ENCODE results near the gene RAB27A.

Gene RAB27A

GRCh38 chr15:55204464-55204863 lies 85.1 kb downstream of the RAB27A start:
- no peak overlapping the region for H3K4me3 ChIP-seq (ENCODE audit: control insufficient read depth, low read depth, low read length)
- DNase-seq (ENCODE audit: low read depth), result no peak
- TF ChIP-seq, protein P1, sequence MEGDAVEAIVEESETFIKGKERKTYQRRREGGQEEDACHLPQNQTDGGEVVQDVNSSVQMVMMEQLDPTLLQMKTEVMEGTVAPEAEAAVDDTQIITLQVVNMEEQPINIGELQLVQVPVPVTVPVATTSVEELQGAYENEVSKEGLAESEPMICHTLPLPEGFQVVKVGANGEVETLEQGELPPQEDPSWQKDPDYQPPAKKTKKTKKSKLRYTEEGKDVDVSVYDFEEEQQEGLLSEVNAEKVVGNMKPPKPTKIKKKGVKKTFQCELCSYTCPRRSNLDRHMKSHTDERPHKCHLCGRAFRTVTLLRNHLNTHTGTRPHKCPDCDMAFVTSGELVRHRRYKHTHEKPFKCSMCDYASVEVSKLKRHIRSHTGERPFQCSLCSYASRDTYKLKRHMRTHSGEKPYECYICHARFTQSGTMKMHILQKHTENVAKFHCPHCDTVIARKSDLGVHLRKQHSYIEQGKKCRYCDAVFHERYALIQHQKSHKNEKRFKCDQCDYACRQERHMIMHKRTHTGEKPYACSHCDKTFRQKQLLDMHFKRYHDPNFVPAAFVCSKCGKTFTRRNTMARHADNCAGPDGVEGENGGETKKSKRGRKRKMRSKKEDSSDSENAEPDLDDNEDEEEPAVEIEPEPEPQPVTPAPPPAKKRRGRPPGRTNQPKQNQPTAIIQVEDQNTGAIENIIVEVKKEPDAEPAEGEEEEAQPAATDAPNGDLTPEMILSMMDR (conservative IDR thresholded peaks at IDR 0.05; ENCODE audit: control insufficient read depth, insufficient read depth, low read depth, low read length), result no peak

DNA sequence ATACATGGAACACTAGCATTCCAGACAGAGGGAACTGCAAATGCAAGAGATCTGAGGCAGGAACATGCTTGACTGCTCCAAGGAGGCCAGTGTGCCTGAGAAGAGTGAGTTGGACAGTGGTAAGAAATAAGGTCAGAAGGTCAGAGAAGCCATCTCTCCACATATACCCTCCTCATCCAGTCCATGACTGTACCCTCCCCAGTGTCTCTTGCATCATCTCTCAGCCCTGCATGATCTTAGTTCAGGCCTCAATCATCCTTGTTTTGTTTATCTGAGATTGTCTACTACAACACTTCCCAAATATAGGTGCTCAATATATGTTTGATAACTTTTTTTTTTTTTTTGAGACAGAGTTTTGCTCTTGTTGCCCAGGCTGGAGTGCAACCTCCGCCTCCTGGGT lies 87.4 kb downstream of the RAB27A start:
- H3K4me3 ChIP-seq (ENCODE audit: control insufficient read depth, low read depth, low read length), result no peak overlapping the region
- no peak for DNase-seq (ENCODE audit: low read depth)
- TF ChIP-seq, protein P1 (conservative IDR thresholded peaks at IDR 0.05; ENCODE audit: control insufficient read depth, insufficient read depth, low read depth, low read length), result no peak

DNA sequence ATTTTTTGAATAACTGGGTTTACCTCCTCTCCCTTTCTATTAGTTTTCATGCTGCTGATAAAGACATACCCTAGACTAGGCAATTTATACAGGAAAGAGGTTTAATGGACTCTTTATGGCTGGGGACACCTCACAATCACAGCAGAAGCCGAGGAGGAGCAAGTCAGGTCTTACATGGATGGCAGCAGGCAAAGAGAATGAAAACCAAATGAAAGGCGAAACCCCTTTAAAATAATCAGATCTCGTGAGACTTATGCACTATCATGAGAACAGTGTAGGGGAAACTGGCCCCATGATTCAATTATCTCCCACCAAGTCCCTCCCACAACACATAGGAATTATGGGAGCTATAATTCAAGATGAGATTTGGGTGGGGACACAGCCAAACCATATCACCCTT lies 90.9 kb downstream of the RAB27A start:
- no peak overlapping the region for H3K4me3 ChIP-seq (ENCODE audit: control insufficient read depth, low read depth, low read length)
- TF ChIP-seq, protein P1 (conservative IDR thresholded peaks at IDR 0.05; ENCODE audit: control insufficient read depth, insufficient read depth, low read depth, low read length), result no peak
- no peak for DNase-seq (ENCODE audit: low read depth)

DNA sequence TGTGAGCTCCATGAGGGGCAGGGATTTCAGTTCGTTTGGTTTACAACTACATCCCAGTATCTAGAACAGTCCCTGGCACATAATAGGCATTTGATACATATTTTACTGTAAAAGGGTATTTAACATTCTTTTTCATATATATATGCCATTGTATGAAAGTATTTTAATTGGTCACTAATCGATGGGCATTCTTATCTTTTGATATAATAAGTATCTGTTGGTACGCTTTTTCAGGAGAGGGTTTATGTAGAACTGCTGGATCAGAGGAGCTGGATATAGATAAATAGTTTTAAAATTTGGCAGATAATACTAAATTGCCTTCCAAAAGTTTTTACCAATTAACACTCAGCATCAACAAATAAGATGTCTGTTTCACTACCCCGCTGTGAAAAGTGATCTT lies 91.9 kb downstream of the RAB27A start:
- peak overlapping the region; percentile 91 for H3K4me3 ChIP-seq (ENCODE audit: control insufficient read depth, low read depth, low read length)
- TF ChIP-seq, protein P1 (conservative IDR thresholded peaks at IDR 0.05; ENCODE audit: control insufficient read depth, insufficient read depth, low read depth, low read length), result no peak
- no peak for DNase-seq (ENCODE audit: low read depth)

- DNase-seq (ENCODE audit: low read depth), result no peak
- peak overlapping the region; percentile 91 for H3K4me3 ChIP-seq (ENCODE audit: control insufficient read depth, low read depth, low read length)
Measured at GRCh38 chr15:55197362-55197705, 92.3 kb downstream of the RAB27A start.

GRCh38 chr15:55196458-55197361 lies 92.9 kb downstream of the RAB27A start, which contains the start of gene RSL24D1:
Gene RSL24D1, minus strand, starts transcription at chr15:55196941. Its CDS starts 51 bp downstream, at chr15:55196890.
- peak within 1 kb of the TSS; percentile 91 for H3K4me3 ChIP-seq (ENCODE audit: control insufficient read depth, low read depth, low read length)
- TF ChIP-seq, protein P1 (conservative IDR thresholded peaks at IDR 0.05; ENCODE audit: control insufficient read depth, insufficient read depth, low read depth, low read length), result peak; percentile 38
- DNase-seq (ENCODE audit: low read depth), result peak; percentile 99

More at GRCh38 chr15:55197362-55197705, 92.3 kb downstream of the RAB27A start:
- TF ChIP-seq, protein P1 (conservative IDR thresholded peaks at IDR 0.05; ENCODE audit: control insufficient read depth, insufficient read depth, low read depth, low read length), result no peak
